Activated CD4-positive, alpha-beta T cell treated with anti-CD3 and anti-CD28 coated beads, Interleukin-2, amount 50 U/mL, for 24 hours (primary cell): ENCODE measurements around the gene EIF6.
"Not testable (repeated sequence)": the region's sequence is repeated elsewhere in the genome, so short reads cannot be mapped to it uniquely, and the experiment has no call there.

Source experiments
- DNase-seq, 2 donors: peaks; one replicate each; pipeline ENCODE4 v3.0.0-alpha.2; 2020; ENCODE audit warnings: low read depth in 1 of 2, low spot score in 1 of 2

Gene EIF6

DNA sequence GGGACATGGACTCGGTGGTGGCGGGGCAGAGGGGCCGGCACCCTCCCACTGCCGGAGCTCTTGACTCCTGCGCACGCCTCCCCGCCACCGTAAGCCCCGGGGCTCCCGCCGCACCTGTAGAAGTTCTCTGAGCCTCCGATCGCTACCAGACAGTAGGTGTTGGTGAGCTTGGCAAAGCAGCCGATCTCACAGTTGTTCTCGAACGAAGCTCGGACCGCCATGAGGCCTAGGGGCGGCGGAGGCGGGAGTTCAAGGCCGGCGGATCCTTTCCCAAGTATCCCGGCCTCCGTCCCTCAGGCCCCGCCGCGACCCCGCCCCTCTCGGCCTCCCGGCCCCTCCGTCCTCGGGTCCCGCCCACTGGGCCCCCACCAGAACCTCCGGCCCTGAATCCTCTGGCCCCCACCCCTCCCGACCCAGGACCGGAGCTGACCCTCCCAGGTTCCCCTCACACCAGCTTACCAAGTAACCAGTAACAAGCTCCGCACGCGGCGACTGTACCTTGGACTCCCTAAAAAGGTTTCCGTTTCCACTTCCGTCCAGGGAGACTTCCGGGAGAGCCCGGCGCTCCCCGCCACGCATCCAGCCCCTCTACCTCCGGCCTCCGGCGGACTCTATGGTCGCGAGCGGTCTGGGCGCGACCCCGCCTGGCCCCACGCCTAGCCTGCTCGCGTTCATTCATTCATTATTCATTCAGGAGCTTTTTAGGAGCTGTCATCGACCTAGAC is at the start of gene EIF6:
Gene EIF6 (minus strand): TSS at position 506 of the 725 bp plus-strand sequence. CDS start 285 bp downstream, at position 221.
- DNase-seq, result peak; percentile 59 to 74

DNA sequence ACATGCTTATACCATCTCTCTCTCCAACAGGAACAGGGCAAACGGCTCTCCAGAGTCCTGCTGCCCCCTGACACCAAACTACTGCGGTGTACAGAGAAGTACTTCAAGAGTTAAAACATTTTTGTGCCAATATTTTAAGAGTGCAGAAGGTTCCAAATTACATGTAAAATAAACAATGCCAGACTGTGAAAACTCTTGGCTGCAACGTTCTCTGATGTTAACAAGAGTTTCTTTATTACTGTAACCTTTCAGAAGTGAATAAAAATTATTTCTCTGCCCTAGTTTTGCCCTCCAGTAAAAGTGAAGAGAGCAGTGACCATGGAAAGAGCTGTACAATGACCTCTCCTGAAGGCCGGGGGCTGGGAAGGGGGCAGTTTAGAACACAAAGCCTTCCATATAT is 49.0 kb upstream of the EIF6 start:
- DNase-seq, result no peak

DNA sequence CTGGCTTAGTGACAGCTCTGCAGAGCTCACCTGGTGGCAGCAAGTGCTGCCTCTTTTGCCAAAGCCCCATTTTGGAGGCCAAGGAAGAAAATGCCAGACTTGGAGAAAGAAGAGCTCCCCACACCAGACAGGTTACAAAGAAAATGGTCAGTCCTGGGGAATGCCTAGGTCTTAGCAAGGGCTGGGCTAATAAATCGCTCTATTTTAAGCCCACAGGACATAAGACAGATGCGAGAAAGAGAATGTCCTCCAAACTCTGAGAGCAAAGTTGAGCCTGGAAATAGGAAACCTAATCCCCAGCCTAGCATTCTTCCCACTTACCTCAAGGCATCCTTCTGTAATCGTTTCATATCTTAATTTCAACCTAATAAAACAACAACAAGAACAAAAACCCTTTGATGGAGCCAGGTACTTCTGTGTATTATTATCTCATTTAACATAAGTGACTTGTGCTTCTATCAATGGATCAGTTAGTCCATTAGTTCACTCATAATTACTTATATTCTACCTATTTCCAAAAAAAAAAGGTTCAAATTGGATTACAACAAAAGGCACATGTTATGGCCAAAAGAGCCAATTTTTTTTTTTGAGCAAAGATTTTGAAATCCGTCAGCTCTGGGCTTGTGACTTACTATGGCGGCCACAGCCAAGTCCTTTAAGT is 48.1 kb upstream of the EIF6 start:
- DNase-seq, result no peak

DNA sequence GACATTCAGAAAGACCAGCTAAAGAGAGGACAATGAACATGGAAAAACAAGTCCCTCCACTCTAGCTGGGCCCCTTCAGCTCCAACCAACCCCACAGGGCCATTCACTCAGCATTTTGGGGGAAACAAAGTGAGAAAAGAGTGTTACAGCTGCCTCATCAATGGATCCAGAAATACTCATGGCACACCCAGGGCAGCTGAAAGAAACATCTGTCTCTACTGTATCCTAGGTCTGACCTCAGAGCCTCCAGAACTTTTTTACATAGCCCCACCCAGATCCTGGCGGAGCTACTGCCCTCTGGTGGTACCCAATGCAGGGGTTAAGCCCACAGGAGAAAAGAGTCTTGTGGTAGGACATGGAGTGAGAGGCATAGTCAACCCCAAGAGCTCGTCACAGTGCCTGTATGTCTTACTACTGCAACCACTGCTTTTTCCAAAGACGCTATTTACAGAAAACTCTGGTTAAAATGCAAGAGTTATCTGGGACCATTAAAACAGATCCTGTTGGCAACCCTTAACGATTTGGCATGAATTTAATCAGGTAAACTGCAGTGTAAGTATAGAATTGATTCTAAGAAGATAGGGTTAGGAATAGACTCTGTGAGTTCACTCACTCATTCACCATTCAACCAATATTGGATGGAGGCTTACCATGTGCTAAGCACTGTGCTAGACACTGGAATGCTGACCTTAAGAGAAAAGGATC is 45.0 kb upstream of the EIF6 start:
- DNase-seq, result peak in 1 of 2 donors; percentile 19

DNA sequence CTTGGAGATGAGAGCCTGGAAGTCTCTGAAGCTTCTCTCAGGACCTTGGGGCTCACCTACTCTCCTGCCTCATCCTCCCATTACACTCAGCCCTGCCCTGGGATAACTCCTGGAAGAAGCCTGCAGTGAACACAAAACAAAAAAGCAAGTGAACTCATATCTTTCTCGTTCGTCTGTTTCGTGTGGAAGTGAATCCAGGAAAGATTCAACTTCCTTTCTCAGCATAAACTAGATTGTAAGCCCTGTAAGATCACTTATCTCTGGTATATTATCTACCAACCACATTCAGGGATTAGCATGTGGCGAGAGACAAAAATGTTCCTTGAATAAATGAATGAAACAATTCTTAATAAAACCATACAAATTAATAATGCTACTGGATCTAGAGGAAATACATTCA is 44.1 kb upstream of the EIF6 start:
- no peak for DNase-seq

DNA sequence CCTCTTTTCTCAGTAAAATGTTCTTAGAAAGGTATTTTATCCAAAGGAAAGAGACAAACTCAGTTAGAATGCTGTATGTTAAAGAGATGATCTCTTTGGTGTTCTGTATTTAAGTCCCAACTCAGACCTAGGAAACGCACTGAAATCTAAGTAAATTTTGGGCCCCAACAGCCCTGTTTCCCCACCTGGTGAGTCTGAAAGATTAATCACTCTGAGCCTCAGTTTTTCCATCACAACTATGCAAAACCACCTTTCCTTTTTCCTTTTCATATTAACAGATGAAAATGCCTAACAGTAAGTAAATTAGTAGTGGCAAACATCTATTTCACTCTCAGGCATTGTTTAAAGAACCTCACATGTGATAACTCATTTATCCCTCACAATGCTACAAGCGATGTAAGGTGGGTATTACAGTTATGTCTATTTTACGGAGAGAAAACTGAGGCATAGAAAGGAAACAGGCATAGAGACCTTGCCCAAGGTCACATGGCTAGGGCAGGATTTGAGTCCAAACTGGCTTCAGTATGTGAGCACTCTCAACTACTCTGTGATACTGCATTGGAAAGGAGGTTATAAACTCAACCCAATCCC is 43.6 kb upstream of the EIF6 start:
- DNase-seq, result no peak

DNA sequence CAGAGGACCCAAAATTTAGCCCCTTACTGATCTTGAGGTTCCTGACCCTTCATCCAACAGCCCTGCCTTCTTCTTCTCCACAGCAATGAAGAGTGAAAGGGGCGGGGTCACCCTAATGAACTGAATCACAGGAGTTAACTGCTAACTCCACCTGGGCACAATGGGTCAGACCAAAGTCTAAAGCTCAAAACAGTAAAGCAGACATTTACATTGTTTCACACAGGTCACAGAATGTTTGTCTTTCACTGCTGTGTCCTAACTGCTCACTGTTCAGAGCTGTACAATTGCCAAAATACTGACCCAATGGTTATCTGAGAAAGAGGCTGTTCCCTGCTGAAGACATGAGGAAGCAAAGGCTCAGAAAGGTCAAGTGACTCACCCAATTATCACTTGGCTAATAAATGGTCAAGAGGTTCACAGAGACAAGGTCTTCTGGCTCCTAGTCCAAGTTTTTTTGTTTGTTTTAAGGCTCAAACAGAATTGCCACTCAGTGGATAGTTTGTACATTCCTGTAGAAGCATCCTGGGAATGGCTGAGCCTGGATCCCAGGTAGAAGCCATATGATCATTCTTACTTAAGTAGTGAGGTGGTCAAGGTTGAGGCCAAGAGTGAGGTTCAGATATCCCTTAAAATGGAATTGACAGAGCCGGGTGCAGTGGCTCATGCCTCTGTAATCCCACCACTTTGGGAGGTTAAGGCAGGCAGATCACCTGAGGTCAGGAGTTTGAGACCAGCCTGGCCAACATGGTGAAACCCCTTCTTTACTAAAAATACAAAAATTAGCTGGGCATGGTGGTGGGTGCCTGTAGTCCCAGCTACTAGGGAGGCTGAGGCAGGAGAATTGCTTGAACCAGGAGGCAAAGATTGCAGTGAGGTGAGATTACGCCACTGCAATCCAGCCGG is 42.8 kb upstream of the EIF6 start:
- no peak for DNase-seq

DNA sequence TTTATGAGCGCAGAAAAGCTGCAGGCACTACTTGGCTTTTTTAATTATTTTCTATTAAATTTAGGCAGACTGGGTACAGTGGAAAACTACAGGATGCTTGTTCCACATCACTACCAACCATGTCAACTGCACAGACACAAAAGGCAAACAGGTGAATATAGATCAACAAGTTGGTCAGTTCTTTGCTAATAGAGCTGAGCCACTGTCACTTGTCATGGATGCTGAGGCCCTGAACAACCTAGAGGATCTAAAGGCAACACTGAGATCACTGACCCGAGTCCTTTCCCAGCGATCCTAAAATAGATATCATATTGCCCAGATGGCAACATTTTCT is 42.1 kb upstream of the EIF6 start:
- no peak for DNase-seq

DNA sequence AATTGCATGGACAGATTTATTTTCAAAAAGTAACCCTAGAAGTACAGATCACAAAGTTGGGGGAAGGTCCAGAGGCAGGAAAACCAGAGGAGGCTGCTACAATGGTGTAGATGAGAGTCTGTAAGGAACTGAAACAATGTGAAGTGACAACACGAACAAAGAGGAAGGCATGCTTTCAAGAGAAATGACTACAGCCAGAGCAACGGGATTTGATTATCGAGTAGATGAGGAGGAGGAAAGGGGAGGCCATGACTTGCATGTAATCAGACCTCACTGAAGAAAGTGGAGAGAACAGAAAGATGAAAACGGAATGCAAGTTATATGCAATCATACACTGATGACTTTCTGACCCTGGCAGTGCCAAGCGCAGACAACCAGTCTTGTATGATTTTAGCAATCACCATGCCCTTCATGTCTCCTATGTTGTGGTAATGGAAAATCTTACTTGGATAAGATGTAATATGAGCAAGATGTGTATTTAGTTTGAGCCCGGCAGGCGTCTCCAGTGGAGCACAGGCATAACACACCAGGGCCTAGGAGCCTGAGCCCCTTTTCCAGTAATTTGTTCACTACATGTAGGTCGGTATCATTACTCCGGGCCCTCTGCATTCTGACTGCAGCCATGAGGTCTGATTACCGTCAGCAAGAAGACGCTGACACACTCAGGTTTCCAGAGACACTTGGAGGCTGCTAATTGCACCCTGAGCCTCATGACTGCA is 41.6 kb upstream of the EIF6 start:
- DNase-seq, result no peak

DNA sequence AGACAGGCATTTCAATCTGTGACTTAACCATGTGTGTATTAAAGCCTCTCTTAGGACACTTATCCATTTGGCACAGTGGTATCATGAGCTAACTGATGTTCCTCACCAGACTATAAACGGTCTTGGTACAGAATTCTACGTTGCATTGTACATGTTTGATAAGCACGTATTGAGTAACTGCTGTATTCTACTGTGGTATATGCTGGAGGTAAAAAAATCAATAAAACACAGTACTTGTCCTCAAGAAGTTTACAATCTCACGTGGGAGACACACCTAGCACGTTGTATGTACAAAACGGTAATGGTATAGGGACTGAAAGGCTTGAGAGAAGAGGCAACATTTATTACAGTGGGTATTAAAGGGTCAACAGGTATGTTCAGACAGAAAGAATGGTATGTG is 40.8 kb upstream of the EIF6 start:
- no peak for DNase-seq

DNA sequence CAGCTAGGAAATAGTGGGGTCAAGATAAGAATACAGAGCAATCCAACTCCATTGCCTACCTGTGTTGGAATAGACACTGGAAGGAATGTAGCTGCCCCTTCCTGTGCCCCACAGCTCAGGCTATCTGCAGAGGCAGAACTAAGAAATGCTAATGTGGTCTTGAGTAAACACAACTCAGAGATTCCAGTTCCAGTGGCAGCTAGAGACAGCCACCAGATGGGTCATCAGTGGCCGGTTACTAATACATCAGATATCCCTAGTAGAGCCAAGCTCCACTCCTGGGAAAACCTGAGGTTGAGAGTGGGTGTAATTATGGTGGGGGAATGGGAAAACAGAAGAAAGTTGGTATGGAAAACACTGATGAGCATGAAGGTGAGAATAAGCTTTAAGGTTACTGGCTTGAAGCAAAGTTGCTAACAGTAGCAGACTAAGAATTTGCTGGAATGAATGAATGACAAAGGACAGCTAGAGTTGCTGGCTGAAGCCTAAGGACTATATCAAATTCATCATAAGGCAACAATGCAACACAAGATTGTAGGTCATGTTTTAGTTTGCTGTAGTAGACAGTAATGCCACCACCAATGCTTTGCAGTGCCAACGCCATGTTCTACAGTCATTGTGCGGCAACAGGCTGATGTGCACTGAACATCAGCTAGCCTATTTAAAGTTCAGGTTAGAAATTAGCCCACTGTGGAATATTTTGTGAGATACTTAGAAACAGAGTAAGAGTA is 36.0 kb upstream of the EIF6 start:
- no peak for DNase-seq

DNA sequence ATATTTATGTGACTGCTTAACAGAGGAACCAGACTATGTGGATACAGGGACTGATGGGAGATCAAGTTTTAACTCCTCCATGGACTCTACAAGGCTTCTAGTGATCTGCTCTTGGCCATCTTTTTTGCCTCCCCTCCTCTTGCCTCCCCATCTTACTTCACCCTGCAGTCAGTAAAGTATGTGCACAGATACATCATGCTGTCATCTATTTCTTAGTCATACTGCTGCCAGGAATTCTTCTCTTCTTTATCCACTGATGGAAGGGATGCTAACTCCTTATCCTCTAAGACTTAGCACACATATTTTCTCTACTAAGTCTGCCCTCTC is 35.3 kb upstream of the EIF6 start:
- DNase-seq, result no peak

DNA sequence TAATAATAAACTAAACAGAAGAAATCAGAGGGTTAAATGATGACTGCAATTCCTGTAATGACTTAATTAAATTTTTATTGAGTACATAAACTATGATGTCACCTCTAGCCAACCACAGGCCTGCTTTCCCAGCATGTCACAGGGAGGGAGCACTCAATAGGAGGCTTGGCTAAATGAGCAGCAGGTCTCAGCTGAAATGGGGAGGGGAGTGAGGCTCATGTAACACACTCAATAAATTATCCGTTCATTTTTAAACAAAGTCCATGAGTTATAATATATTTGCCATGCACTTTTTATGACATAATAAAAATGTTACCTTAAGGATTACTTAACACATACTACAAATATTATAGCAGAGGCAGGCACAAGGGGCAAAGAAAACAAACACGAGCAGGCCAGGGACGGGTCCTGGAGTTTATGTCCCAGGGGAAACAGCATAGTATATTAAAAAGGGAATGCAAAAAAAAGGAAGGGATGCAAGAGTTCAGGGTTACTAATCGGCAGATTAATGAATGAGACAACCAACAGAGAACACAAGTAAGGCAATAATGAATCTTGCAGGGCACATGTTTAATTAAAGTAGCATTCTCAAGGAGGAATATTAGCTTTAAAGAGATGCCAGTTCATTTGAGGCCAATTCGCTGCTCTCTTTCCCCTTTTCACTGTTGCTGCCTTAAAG is 34.8 kb upstream of the EIF6 start:
- no peak for DNase-seq

DNA sequence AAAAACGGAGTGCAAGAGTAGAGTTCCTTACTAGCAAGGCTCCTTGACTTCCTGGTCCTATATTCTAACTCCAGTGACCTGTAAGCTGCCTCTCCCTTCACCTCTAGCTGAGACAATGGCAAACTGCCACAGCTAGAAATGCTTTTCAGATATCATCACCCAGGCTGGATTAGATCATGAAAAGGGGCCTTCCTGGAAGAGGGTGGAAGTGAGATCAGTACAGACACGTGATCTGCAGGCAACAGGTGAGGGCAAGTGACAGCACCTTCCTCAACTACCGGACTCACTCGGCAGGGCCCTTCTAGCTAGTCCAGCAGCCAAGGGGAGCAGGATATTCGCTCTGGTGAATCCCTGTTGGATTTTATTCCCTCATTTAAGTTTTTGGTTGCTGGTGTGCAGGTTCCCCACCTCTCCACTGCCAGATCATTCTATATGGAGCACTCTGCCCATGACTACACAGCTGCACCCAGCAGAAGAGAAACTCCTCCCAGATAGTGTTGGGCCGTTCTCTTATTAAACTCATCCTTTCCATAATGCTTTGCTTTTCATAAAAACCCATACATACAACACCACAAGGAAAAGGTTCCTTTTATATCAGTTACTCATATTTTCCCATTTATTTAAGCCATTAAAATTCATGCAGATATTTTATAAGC is 34.1 kb upstream of the EIF6 start:
- DNase-seq, result no peak

DNA sequence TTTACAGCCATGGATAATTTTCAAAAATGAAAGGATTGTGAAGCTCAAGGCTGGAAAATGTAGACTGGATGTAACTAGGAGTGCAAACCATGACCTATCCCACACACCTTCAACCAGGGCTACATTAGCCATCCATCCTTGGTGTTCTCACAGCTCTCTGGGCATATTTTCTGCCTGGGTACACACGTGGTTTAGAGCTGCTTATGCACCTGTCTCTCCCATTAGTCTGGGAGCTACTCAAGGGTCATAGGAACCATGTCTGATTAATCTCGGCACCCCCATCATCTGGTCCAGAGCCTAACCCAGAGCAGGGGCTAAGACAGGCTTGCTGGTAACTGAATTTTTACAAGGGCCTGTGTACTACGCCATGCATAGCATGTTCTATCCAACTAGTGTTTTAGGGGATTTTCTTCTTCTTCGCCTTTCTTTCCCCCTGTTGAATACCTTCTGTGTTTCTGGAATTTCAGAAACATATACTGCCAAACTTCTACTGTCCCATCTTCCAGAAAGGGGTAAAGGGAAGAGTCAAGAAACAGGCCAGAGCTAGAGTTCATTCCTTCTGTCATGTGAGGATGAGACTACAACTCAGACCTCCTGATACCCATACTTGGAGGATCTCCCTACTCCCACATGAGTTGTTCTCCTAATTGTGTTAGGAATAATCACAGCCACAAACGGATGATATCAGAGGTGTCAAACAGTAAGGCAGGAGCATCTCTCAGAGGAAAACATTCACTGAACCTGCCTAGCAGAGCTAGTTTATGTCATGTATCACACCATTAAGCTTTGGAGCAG is 33.0 kb upstream of the EIF6 start:
- DNase-seq, result no peak

DNA sequence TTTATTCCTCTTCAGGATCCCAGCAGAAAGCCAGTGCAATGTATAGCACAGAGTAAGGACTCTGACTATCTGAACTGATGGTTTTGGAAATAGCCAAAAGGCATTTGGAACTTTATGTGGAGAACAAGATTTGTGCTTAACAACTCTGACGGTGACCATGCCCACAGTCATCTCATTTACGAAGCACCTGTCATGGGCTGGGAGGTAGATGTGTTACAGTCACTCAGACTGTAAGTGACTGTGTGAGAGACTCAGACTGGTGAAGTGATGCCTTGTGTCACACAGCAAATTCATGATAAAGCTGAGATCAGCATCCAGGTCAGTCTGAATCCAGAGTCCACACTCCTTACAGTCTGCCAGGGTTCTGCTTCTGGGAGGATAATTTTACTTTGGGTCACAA is 31.5 kb upstream of the EIF6 start:
- DNase-seq, result no peak

DNA sequence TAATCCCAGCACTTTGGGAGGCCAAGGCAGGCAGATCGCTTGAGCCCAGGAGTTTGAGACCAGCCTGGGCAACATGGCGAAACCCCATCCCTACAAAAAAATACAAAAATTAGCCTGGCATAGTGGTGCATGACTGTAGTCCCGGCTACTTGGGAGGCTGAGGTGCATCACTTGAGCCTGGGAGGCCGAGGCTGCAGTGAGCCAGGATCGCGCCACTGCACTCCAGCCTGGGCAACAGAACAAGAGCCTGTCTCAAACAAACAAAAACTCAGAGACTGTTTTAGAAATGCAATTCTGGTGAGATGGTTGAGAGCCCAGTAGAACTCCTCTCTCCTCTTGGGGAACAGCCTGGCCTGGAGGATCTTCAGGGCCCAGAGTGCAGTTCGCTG is 31.1 kb upstream of the EIF6 start:
- DNase-seq, result not testable (repeated sequence)
